ENCODE measurements around the gene TTF1.

Gene TTF1

DNA sequence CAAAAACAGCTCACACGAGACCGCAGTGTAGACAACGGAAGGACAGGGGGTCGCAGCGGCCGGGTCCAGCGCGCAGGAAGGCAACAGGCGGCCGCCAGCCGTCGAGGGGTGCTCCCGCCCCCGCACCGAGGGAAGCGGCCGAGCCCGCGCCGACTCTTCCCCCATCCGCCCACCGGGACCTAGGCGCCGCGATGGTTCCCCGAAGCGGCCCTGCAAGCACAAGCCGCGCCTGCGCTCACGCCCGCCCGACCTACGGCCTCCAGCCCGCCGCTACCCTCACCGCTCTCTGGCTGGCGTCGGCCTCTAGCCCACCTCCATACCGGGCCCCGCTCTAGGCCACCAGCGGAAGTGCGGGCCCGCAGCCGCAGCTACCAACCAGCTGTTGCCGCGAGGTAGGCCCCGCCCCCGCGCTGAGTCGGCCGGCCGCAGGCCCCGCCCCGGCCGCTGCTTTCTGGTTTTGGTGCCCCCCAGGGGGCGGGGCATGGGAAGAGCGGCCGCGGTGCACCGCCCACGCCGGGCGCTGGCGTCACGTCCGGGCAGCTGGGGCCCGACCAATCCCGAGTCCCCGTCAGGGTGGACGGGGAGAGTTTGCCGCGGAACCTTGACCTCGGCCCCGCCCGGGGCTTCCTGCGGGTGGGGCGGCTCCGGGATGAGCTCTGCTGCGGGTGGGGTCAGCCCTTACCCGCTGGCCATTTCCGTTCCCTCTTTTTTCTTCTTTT is 51.8 kb downstream of the TTF1 start, which contains the start of gene SETX:
Gene SETX (minus strand): TSS at position 350 of the 719 bp plus-strand sequence. CDS start 5,558 bp downstream, outside the sequence.
- TF ChIP-seq, protein P1, sequence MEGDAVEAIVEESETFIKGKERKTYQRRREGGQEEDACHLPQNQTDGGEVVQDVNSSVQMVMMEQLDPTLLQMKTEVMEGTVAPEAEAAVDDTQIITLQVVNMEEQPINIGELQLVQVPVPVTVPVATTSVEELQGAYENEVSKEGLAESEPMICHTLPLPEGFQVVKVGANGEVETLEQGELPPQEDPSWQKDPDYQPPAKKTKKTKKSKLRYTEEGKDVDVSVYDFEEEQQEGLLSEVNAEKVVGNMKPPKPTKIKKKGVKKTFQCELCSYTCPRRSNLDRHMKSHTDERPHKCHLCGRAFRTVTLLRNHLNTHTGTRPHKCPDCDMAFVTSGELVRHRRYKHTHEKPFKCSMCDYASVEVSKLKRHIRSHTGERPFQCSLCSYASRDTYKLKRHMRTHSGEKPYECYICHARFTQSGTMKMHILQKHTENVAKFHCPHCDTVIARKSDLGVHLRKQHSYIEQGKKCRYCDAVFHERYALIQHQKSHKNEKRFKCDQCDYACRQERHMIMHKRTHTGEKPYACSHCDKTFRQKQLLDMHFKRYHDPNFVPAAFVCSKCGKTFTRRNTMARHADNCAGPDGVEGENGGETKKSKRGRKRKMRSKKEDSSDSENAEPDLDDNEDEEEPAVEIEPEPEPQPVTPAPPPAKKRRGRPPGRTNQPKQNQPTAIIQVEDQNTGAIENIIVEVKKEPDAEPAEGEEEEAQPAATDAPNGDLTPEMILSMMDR (IDR thresholded peaks at IDR 0.05; ENCODE audit: borderline replicate concordance, insufficient read depth, low read depth, low read length) = no peak
- H3K4me3 ChIP-seq (ENCODE audit: low read depth, low read length) = peak within 1 kb of the TSS; percentile 88

- TF ChIP-seq, protein P1 (IDR thresholded peaks at IDR 0.05; ENCODE audit: borderline replicate concordance, insufficient read depth, low read depth, low read length) = no peak
- H3K4me3 ChIP-seq (ENCODE audit: low read depth, low read length) = peak overlapping the region; percentile 26
Observed at GRCh38 chr9:132351404-132352045, 55.1 kb downstream of the TTF1 start.

GRCh38 chr9:132350861-132351315 is 55.8 kb downstream of the TTF1 start:
- H3K4me3 ChIP-seq (ENCODE audit: low read depth, low read length) = peak overlapping the region; percentile 14
- TF ChIP-seq, protein P1 (IDR thresholded peaks at IDR 0.05; ENCODE audit: borderline replicate concordance, insufficient read depth, low read depth, low read length) = no peak

- H3K4me3 ChIP-seq (ENCODE audit: low read depth, low read length) = no peak overlapping the region
- TF ChIP-seq, protein P1 (IDR thresholded peaks at IDR 0.05; ENCODE audit: borderline replicate concordance, insufficient read depth, low read depth, low read length) = no peak
Observed at GRCh38 chr9:132348676-132349075, 58.0 kb downstream of the TTF1 start.

GRCh38 chr9:132346177-132346576 is 60.5 kb downstream of the TTF1 start:
- TF ChIP-seq, protein P1 (IDR thresholded peaks at IDR 0.05; ENCODE audit: borderline replicate concordance, insufficient read depth, low read depth, low read length) = no peak
- no peak overlapping the region for H3K4me3 ChIP-seq (ENCODE audit: low read depth, low read length)

GRCh38 chr9:132341177-132341840 is 65.3 kb downstream of the TTF1 start:
- no peak overlapping the region for H3K4me3 ChIP-seq (ENCODE audit: low read depth, low read length)
- TF ChIP-seq, protein P1 (IDR thresholded peaks at IDR 0.05; ENCODE audit: borderline replicate concordance, insufficient read depth, low read depth, low read length) = no peak
